HK-2 (cell line): ENCODE data around the gene TNFRSF19.

Source experiments
- DNase-seq: peaks from one replicate; pipeline ENCODE4 v3.0.0-alpha.2; 2018; ENCODE audit not compliant: unreplicated experiment

The TNFRSF19 gene

DNA sequence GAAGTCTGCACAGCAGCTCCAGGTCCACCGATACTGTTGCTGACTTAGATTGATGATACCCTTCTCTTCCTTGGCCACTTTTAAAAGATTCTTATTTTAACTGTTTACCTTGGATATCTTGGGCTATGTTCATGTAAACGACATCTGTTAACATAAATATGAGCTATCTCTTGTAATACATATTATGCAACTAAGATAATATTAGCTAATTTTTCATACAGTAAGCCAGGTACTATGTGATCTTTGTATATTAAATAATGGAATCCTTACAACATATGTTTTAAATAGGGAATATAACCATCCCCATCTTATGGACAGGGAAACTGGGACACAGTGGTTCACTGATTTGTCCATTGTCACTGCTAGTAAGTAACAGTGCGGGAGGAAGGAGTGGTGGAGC, 37.9 kb downstream of the TNFRSF19 start:
- no peak for DNase-seq

DNA sequence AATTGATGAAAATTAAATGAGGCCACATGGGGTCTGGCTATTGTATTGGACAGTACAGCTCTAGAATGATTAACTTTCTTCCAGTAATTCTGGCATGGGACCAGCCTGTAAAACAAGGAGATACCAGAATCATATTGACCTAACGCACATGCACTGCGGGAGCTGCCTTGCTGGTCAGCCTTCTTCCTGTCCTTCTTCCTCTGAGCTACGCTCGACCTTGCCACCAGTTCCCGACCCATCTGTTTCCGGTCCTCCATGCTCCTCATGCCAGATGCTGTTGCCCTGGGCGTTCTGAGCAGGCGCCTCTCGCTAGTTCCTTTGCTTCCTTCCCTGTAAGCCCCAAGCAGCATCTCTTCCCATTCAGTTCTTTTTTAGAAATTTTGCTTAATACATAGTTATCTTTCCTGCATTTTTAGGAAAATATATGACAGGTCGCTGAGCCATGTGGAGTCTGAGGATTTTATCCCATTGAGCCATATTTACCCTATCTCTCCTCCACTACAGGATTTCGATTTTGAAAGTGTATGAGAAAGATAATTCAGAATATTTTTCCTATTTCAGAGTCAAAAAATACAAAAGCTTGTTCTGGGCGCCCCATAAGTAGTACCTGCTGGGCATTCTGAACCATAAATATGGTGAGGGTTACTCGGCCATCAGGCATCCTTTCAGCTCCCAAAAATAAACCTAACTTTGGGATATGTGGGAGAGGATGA, 38.6 kb downstream of the TNFRSF19 start:
- DNase-seq: no peak

DNA sequence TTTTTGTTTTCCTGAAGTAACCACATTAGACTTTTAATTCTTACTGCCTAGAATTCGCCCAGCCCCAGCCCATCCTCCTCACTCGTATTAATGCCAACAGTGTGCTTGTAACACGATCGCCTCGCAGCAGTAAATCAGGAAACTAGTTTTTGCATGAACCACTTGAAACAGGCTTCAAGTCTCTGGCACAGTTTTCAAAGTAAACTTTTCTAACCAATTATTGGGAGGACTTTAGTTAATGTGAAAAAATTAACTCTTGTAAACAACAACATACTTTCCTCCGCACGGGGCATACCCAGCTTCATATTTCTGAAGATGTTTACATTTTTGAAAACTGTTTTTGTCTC, 39.2 kb downstream of the TNFRSF19 start:
- no peak for DNase-seq

DNA sequence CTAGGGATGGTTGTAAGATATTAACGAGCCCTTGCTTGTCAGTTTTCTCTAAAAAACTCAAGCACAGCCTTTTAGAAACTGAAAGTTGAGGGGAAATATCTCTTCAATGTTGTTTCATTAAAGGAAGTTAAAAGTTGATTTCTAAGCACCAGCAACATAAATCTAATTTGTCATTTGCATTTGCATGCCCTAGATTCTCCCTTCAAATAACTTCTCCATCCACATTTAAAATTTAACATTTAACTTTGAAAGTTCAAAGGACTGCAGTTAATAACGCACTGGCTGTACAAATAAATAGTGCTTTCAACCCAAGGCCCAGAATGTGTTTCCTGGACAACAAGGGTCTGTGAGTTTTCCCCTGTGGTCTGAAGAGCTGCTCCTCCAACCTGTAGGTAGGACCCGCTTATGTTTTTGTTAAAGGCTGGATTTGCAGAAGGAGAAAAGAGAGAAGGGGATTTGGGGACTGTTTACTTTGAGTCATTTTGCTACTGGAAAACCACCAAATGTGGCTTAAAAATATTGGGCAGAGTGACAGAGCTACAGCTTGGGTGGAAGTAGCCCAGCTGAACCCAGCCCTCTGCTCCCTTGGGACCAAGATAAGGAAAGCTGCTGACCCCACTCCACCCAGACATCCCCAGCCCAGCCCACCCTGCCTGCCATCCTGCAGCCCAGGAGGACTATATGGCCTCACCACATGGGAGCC, 39.8 kb downstream of the TNFRSF19 start:
- DNase-seq: no peak

DNA sequence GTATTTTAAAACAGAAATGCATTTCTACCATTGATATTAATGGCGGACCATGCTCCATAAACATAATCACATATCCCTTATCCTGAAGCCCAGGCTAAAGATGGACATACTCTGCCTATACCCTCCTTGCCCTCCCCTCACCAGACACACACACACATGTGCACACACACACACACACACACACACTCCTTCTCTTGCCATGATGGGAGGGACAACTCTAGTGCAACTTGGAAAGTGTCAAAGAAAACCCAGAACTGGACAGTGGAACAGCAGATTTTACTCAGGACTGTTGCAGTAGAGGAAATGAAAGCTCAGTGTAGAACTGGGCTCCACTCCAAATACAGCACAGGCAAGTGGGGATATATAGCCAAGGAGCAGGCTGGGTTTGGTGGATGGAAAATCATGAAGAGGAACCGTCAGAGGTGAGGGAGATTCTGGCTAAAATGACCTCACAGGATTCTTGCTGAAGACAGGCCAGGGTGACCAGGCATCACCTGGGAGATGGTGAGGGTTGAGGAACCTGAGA, 40.8 kb downstream of the TNFRSF19 start:
- no peak for DNase-seq

DNA sequence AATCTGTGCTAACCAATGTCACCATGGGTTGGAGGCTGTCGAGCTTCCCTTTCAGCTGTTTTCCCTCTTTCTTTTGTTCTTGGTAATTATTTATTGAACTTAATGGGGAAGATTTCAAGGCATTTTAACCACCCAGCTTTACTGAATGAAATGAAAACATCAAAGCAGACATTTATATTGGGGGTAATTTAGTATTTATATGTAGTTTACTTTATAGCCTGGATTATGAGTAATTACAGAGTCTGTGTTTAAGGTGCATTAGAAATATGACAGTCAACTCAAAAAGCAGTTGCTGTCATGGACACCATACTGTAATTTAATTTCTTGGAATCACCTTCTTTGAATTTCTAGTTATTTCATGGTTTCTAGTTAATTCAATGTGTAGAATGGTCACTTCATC, 42.0 kb downstream of the TNFRSF19 start:
- no peak for DNase-seq

DNA sequence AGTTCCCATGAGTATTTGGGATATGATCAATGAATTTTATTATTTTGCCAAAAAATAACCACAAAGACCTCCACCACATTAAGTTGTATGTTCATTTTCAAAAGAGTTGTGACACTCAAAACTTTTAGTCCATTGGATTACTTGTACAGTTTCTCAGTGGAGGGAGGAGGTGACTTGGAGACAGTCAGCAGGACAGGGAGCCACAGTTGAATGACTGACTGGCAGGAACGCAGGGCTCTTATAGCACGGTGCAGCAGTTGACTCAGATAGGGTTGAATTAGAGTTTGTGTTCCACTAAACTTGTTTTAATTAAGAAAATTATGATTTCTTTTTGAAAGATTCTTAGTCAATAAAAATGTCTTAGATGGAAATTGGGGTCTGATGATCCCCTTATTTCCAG, 42.5 kb downstream of the TNFRSF19 start:
- no peak for DNase-seq

DNA sequence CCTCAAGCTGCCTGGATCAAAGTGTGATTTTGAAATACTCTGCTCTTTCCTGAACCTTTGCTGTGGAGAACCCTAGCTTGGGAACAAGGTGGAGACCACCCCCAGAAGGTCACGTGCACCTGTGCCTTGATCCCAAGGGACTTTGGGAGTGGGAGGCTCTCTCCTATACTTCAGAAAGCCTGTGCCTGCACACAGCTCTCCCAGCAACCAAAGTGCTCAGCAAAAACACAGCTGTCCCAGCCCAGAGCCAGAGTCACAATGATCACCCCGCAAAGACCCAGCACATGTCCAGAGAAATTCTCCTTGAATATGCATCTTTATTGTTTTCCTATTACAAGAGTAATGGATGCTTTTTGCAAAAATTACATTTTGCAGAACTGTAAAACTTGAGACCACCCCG, 43.4 kb downstream of the TNFRSF19 start:
- DNase-seq: no peak

DNA sequence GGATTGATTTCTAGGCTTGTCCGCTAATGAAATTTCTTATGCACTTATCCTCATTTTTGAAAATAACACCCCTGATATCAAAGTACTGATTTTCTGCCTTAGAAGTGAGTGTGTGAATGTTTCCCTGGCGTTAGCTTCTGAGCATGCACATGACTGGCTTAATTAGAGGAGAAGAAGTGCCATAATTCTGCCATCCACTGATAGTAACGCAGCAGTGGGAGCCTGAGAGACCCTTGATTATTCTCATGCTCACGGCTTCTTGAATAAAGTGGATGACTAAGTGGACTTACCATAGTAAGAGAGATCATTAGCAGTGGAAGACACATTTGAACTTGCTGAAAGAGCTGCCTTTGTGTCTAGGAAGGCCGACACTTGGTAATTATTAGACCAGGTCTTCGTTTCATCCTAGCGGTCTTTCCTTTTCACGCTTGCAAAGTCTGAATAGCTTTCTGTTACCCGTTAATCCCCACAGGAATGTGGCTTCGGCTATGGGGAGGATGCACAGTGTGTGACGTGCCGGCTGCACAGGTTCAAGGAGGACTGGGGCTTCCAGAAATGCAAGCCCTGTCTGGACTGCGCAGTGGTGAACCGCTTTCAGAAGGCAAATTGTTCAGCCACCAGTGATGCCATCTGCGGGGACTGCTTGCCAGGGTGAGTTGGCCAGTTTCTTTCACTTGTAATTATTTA, 45.3 kb downstream of the TNFRSF19 start:
- peak; percentile 84 for DNase-seq

DNA sequence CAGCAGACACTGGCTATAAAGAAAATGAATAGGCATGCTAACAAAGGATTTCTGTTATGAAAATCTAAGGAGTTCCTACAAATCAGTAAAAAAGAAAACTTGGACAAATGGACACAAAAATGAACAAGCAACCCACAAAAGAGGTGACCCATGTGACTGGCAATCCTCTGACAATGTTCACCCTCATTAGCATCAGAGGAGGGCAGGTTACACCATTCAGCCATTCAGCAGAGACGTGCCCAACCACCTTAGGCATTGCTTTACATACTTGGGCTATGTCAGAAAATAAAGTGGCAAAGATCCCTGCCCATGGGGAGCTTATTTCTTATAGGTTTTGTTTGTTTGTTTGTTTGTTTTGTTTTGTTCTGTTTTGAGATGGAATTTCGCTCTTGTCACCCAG, 46.0 kb downstream of the TNFRSF19 start:
- DNase-seq: no peak

DNA sequence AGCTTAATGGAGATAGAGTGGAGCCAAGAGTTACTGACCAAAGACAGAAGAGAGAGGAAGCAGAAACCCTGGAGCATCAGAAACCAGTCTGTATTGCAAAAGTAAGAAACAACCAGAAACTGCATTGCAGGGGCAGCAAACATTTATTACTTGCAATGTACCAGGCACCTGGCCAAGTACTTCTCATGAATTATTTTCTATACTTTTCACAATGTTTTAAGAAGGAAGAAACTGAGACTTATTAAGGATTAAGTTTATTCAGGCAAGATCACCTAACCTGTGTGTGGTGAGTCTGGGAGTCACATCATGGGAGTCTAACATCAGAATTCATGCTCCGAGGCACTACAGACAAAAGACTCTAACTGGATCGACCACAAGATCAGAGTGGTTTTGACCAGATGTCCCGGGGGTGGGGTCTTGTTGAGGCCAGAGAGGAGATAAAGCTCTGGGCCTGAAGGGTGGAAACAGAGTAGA, 47.4 kb downstream of the TNFRSF19 start:
- peak; percentile 37 for DNase-seq

DNA sequence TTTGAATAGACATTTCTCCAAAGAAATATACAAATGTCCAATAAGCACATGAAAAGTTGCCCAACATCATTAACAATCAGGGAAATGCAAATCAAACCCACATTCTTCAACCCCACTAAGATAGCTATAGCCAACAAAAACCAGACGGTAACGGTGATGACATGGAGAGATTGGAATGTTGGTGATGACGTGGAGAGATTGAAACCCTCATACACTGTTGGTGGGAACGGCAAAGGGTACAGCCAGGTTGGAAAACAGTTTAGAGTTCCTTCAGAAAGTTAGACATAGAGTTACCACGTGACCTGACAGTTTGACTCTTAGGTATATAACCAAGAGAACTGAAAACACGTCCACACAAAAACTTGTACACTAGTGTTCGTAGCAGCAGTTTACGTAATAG, 48.1 kb downstream of the TNFRSF19 start:
- peak; percentile 49 for DNase-seq

DNA sequence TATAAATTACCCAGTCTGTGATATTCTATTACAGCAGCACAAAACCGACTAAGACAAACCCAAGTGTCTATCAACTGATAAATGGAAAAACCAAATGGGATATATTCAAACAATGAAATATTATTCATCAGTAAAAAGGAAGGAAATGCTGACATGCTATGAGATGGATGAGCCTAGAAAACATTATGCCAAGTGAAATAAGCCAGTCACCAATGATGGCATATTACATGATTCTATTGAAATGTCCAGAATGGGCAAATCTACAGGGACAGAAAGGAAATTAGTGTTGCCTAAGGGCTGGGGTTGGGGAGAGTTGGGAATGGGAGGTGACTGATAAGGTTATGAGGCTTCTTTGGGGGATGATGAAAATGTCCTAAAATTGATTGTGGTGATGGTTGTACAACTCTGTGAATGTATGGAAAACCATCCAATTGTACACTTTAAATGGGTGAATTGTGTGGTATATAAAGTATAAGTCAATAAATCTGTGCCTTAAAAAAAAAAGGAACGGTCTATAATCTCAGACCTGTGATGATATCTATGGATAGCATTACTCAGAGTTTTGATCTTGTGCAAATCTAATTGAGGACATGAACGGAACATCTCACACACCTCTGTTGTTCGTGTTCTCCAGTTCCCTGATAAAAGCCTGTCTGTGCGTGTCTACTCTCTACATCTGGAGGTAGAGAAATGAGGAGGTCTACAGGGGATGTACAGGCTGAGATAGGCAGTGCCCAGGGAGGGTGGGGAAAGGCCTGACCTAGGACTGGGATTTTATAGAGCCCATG, 49.0 kb downstream of the TNFRSF19 start:
- DNase-seq: no peak

DNA sequence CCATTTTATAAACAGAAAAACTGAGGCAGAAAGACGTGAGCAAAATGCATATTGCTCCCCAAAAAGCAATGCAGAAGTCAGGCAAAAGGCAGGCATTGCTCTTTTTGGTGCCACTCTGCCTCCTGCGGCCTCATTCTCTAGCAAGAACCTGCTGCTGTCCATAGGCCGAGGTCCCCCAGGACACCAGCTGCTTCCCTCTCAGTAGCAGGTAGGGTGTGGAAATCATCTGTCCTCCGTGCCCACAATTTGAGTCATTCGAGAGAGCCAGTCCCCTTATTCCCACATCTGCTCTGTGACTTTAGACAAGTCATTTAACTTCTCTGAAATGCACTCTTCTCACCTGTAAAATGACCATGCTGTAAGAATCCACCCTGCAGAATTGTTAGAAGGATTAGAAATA, 50.0 kb downstream of the TNFRSF19 start:
- no peak for DNase-seq

DNA sequence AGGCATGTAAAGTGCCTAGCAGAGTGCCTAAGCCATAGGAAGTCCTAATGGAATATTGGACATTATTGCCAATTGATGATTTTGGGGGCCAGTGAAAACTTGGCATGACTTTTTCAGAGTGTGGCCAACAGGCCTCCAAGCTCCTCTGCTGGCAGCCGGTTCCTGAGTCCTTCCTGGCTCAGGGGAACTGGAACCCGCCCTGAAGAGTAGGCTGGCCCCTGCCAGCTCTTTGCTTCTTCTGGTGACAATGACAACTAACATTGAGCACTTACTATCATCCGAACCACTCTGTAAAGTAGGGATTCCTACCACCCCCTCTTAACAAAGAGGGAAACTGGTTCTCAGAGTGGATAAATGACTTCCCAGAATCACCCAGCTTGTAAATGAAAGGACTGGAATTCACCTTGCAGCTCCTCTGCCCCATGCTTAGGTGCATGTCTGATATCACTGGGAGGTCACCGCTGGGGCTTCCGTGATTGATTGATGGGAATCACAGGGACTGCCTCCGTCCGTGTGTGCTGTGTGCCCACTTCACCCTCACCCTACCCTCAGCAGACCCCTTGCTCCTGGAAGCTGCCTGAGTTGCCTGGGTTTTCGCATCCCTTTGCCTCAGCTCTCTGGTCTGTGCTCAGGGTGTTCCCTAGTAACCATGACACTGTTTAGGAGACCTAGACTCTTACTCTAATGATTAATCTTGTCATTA, 50.6 kb downstream of the TNFRSF19 start:
- no peak for DNase-seq

DNA sequence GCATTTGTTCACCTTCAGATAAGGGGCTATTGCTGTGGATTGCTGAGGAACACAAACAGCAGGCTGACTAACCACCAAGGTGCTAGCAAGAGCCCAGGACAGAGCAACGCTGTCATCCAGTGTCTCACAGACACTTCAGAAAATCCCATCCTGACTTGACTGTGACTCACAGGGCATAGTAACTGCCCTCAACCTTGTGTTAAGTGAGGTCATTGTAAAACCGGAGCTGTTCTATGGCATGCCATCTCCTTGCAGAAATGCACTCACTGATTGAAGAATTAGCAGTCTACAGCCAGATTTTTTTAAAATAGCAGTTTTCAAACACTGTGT, 51.1 kb downstream of the TNFRSF19 start:
- DNase-seq: peak; percentile 71

DNA sequence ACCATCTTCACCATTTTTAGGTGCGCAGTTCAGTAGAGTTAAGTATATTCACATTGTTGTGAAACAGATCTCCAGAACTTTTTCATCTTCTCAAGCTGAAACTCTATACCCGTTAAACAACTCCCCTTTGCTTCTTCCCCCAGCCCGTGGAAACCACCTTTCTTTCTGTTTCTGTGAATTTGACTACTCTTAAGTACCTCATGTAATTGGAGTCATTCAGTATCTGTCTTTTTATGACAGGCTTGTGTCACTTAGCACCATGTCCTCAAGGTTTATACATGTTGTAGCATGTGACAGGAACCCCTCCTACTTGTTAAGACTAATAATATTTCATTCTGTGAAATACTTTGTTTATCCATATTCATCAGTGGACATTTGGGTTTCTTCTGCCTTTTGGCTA, 52.8 kb downstream of the TNFRSF19 start:
- no peak for DNase-seq

DNA sequence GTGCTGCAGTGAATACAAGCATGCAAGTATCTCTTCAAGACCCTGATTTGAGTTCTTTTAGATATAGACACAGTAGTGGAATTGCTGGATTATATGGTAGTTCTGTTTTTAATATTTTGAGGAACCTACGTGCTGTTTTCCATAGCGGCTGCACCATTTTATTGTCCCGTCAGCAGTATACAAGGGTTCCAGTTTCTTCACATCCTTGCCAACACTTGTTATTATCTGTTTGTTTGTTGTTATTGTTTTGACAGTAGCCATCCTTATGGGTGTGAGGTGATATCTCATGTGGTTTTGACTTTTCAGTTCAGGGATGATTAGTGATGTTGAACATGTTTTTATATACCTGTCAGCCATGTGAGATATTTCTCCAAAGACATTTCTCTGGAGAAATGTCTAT, 53.2 kb downstream of the TNFRSF19 start:
- DNase-seq: no peak

DNA sequence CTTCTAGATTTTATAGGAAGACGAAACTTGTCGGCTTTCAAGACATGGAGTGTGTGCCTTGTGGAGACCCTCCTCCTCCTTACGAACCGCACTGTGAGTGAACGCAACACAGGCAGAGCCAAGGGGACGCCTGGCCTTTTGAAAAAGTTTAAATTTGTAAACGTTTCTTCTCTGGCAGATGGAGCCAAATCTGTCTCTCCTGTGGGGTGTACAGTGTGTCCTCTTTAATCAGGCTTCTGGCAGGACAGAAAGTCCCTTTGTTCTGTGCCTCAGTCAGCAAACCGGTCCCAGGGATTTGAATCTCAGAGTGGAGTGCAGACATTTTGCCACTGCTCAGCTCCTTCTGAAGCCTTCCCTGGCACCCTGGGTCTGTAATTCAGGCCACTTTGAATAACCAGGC, 56.5 kb downstream of the TNFRSF19 start:
- no peak for DNase-seq

DNA sequence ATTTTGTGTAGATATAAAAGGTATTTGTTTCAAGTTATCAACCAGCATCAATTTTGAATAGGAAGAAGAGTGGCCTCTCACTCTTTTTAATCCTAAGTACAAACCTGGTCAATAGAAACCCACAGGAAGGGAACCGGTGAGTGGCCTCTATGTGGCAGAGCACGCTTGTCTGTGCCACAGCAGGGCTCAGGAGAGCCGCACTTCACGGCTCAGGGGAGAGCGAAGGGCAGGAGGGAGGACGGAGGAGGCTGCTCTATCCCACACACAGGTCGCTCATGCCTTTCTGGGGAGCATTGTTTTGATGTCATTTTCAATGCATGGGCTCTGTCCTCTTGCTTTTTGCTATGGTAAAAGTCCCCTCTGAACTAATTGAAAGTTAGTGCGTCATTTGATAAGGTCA, 57.2 kb downstream of the TNFRSF19 start:
- no peak for DNase-seq

DNA sequence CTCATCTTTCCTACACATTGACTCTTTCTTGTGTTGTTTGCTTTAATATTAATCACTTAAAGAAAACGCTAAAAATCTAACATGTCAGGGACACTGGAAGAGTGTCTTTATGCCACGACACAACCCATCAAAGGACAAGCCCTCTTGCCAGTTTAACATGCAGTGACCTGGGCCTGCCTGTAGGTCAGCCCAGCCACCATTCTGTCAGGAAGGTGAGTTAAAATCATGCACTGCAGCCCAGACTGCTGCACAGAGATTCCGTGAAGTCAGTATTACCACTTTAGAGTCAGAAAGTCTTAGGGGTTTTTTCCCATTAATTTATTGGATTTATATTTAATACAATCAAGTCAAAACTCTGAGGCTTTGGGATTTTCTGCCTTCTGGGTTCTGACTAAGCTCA, 58.0 kb downstream of the TNFRSF19 start:
- no peak for DNase-seq
